GM18868 (cell line): ENCODE data around the gene CNNM2.
"Not testable (repeated sequence)": the region's sequence is repeated elsewhere in the genome, so short reads cannot be mapped to it uniquely, and the experiment has no call there.

Source experiments
- ATAC-seq: cut with Tn5 transposase; IDR thresholded peaks from one replicate; pipeline ENCODE4 v1.9.1; 2021; ENCODE audit warnings: mild to moderate bottlenecking, moderate library complexity; ENCODE audit not compliant: unreplicated experiment

CNNM2 gene

GRCh38 chr10:102964713-102965112, 46.6 kb downstream of the CNNM2 start:
- no peak for ATAC-seq

- ATAC-seq = no peak
Observed at GRCh38 chr10:102965311-102965851, 47.3 kb downstream of the CNNM2 start.

- no peak for ATAC-seq
Observed at GRCh38 chr10:102967123-102967522, 49.0 kb downstream of the CNNM2 start.

- no peak for ATAC-seq
Observed at GRCh38 chr10:102970562-102971340, 52.7 kb downstream of the CNNM2 start.

GRCh38 chr10:102975483-102976379, 57.6 kb downstream of the CNNM2 start:
- no peak for ATAC-seq

- ATAC-seq = not testable (repeated sequence)
Observed at GRCh38 chr10:102976380-102976726, 58.3 kb downstream of the CNNM2 start.

GRCh38 chr10:102982296-102982695, 64.2 kb downstream of the CNNM2 start:
- ATAC-seq = no peak

GRCh38 chr10:102984086-102984485, 66.0 kb downstream of the CNNM2 start:
- no peak for ATAC-seq

GRCh38 chr10:102985811-102986210, 67.7 kb downstream of the CNNM2 start:
- ATAC-seq = no peak

- no peak for ATAC-seq
Observed at GRCh38 chr10:102988404-102989314, 70.6 kb downstream of the CNNM2 start.

- no peak for ATAC-seq
Observed at GRCh38 chr10:102994531-102995295, 76.6 kb downstream of the CNNM2 start.

GRCh38 chr10:102996876-102997275, 78.8 kb downstream of the CNNM2 start:
- ATAC-seq = no peak

- ATAC-seq = peak; percentile 96
Observed at GRCh38 chr10:102997998-102998397, 79.9 kb downstream of the CNNM2 start.

- no peak for ATAC-seq
Observed at GRCh38 chr10:102998399-102998907, 80.4 kb downstream of the CNNM2 start.

- not testable (repeated sequence) for ATAC-seq
Observed at GRCh38 chr10:103000050-103000449, 82.0 kb downstream of the CNNM2 start.

GRCh38 chr10:103007017-103007416, 88.9 kb downstream of the CNNM2 start:
- no peak for ATAC-seq

GRCh38 chr10:103013416-103013815, 95.3 kb downstream of the CNNM2 start:
- no peak for ATAC-seq

GRCh38 chr10:103019425-103019824, 101.3 kb downstream of the CNNM2 start:
- no peak for ATAC-seq

GRCh38 chr10:103021150-103021899, 103.2 kb downstream of the CNNM2 start:
- ATAC-seq = no peak
